HPDE6-E6E7 (cell line): ENCODE results near the gene SLC16A7.

Source experiments
- DNase-seq: peaks from one replicate; pipeline ENCODE4 v3.0.0; 2011; ENCODE audit warnings: missing footprints; ENCODE audit errors: extremely low spot score

Gene SLC16A7

GRCh38 chr12:59668674-59669073 lies 72.8 kb downstream of the SLC16A7 start:
- DNase-seq = no peak

GRCh38 chr12:59672273-59672672 lies 76.4 kb downstream of the SLC16A7 start:
- no peak for DNase-seq

- no peak for DNase-seq
Measured at GRCh38 chr12:59675461-59675860, 79.6 kb downstream of the SLC16A7 start.

- DNase-seq = no peak
Measured at GRCh38 chr12:59677857-59678256, 82.0 kb downstream of the SLC16A7 start.

GRCh38 chr12:59678759-59679411 lies 83.1 kb downstream of the SLC16A7 start:
- no peak for DNase-seq

GRCh38 chr12:59689776-59690175 lies 93.9 kb downstream of the SLC16A7 start:
- DNase-seq = no peak

GRCh38 chr12:59695379-59695778 lies 99.5 kb downstream of the SLC16A7 start:
- no peak for DNase-seq

- no peak for DNase-seq
Measured at GRCh38 chr12:59698600-59698999, 102.8 kb downstream of the SLC16A7 start.

GRCh38 chr12:59699421-59700152 lies 103.8 kb downstream of the SLC16A7 start:
- no peak for DNase-seq

GRCh38 chr12:59700153-59700450 lies 104.3 kb downstream of the SLC16A7 start:
- no peak for DNase-seq

- DNase-seq = no peak
Measured at GRCh38 chr12:59708064-59708463, 112.2 kb downstream of the SLC16A7 start.

- DNase-seq = no peak
Measured at GRCh38 chr12:59708484-59708883, 112.7 kb downstream of the SLC16A7 start.

- DNase-seq = no peak
Measured at GRCh38 chr12:59710004-59710628, 114.3 kb downstream of the SLC16A7 start.

- DNase-seq = no peak
Measured at GRCh38 chr12:59710964-59711363, 115.1 kb downstream of the SLC16A7 start.

GRCh38 chr12:59715434-59715833 lies 119.6 kb downstream of the SLC16A7 start:
- no peak for DNase-seq

- DNase-seq = no peak
Measured at GRCh38 chr12:59716043-59716442, 120.2 kb downstream of the SLC16A7 start.

- DNase-seq = no peak
Measured at GRCh38 chr12:59717436-59717835, 121.6 kb downstream of the SLC16A7 start.

GRCh38 chr12:59719701-59720100 lies 123.9 kb downstream of the SLC16A7 start:
- DNase-seq = no peak

- no peak for DNase-seq
Measured at GRCh38 chr12:59723520-59723919, 127.7 kb downstream of the SLC16A7 start.

- DNase-seq = no peak
Measured at GRCh38 chr12:59724011-59724695, 128.3 kb downstream of the SLC16A7 start.

- DNase-seq = no peak
Measured at GRCh38 chr12:59733200-59733599, 137.4 kb downstream of the SLC16A7 start.

GRCh38 chr12:59734371-59734770 lies 138.5 kb downstream of the SLC16A7 start:
- DNase-seq = no peak

- no peak for DNase-seq
Measured at GRCh38 chr12:59735231-59735630, 139.4 kb downstream of the SLC16A7 start.
